Testis (tissue), 3 donors: Measurements from ENCODE around the gene SAP130. TPM values are rescaled to one million over a fixed set of nuclear protein-coding genes. Genes with fewer than 3 reads are reported as not detected.
A peak's percentile ranks its signal among the peaks of the same experiment; 100 is the strongest.

Experiments used
- DNase-seq: peaks from one replicate; pipeline ENCODE4 v3.0.0-alpha.2; 2019
- H3K27ac ChIP-seq, 2 donors: fragments of 200-600 bp; sonication (generic); one replicate each; pipeline ENCODE4 v1.5.1; 2019
- H3K27me3 ChIP-seq: fragments of 200-600 bp; sonication (generic); one replicate; pipeline ENCODE4 v1.5.1; 2019
- H3K36me3 ChIP-seq: fragments of 200-600 bp; sonication (generic); one replicate; pipeline ENCODE4 v1.5.1; 2017; ENCODE audit warnings: low read depth; ENCODE audit errors: missing control alignments
- H3K4me1 ChIP-seq: fragments of 200-600 bp; sonication (generic); one replicate; pipeline ENCODE4 v1.5.1; 2019
- H3K4me3 ChIP-seq, 2 donors: fragments of 200-600 bp; sonication (generic); one replicate each; pipeline ENCODE4 v1.5.1; 2017 to 2019
- H3K9me3 ChIP-seq: fragments of 200-600 bp; sonication (generic); one replicate; pipeline ENCODE4 v1.5.1; 2017
- CTCF ChIP-seq, 3 experiments: fragments of 450-650 bp in 2 of 3; fragments of 200-600 bp in 1 of 3; sonication (generic) in 1 of 3; IDR thresholded peaks; one replicate each; pipeline ENCODE4 v1.5.1; 2016 to 2019; ENCODE audit warnings: antibody characterized with exemption in 3 of 3, mild to moderate bottlenecking in 2 of 3, moderate library complexity in 1 of 3
- POLR2A ChIP-seq: fragments of 450-650 bp; IDR thresholded peaks from one replicate; pipeline ENCODE4 v1.6.1; 2017; ENCODE audit warnings: antibody characterized with exemption, mild to moderate bottlenecking, moderate library complexity
- WGBS, 2 donors: methylation state at CpG; one replicate each; pipeline ENCODE4 v1.1.5; 2018; 5-methylcytosine and 5-hydroxymethylcytosine counted together
- intact Hi-C: fragments of 100-400 bp; cut with DNase I; formaldehyde crosslinking; loops from one replicate; pipeline ENCODE4 v1.15.1; 2023; ENCODE audit warnings: low total_unique reads
- polyA plus RNA-seq: library from polyadenylated mRNA; stranded (reverse); fragments of 350-450 nt; fragmentation: Illumina TruSeq; extraction: RNeasy Lipid Tissue Mini Kit (QIAGEN cat#74804); gene quantifications from one replicate; pipeline ENCODE4 v1.2.3, GENCODE V29; 2014; ENCODE audit warnings: low read depth, low replicate concordance; ENCODE audit not compliant: insufficient read depth
- total RNA-seq, 2 donors: library from RNA; depleted of rRNA; stranded (reverse); fragments of >200 nt; gene quantifications; one replicate each; pipeline ENCODE4 v1.2.3, GENCODE V29; 2016

The SAP130 gene
- total and polyA plus RNA-seq, 3 donors from 2014 or later = 82.4 to 129 (median 85.7) TPM

- H3K4me3 ChIP-seq = peak overlapping the region; percentile 98 to 100
- peak; percentile 99 for DNase-seq
- peaks cover 15% of the 10 kb centered on the region for H3K4me1 ChIP-seq
- H3K36me3 ChIP-seq = no peaks in the 10 kb centered on the region
- WGBS, 2 donors = 0% methylated on average over 18 of the region's 51 CpGs; no CpG with 5 or more reads in 1 of the 2 donors
- no peak for TF ChIP-seq POLR2A
- no peak for TF ChIP-seq CTCF (IDR thresholded peaks at IDR 0.05)
- no peaks in the 10 kb centered on the region for H3K27me3 ChIP-seq
- no peaks in the 10 kb centered on the region for H3K9me3 ChIP-seq
- intact Hi-C loops = no loop called here
- H3K27ac ChIP-seq = peak overlapping the region; percentile 92 to 95
Observed at GRCh38 chr2:128027278-128027800, 520 bp downstream of the SAP130 start.

DNA sequence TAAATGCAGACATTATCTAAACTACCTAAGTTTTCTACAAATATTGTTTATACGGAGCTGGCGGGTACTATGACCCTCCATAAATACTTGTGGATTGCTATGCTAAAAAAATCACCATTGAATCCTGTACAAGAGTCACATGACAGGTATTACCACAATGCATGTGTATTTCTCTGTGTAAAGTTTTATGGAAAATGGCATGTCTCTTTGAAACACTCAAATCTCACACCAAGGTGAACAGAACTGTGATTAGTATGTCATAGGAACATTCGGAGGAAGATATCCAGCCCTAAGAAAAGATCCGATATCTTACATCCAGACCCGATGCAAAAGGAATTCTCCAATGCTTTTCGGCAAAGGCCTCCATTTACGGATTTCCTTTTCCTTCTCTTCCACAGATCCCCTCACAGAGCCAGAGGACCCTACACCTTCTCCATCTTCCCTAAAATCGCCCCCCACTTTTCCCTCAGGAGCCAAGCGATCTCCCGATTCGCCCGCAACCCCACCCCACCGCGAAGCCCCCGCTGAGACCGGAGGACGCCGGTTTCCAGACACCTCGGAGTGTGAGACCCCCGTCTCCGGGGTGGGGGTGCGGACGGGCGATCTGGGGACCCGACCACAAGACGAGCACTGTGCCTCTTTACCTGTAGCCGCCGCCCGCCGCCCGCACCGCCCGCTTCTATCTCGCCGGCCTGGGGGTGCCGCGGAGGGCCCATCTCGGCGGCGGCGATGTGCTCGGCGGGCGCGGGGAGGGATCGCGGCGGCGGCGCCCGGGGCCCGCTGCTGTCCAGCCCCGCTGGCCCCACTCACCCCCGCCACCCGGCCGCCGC is 1.2 kb downstream of the SAP130 start:
- no peak for DNase-seq
- Histone ChIP-seq H3K9me3 (no peaks in the 10 kb centered on the region), H3K27ac (peak overlapping the region; percentile 76 to 78), H3K4me3 (peak overlapping the region; percentile 98 to 100), H3K27me3 (no peaks in the 10 kb centered on the region), H3K36me3 (no peaks in the 10 kb centered on the region), H3K4me1 (peaks cover 15% of the 10 kb centered on the region)
- intact Hi-C loops = no loop called here
- 1 to 2% methylated on average over 14 to 48 of the region's 57 CpGs for WGBS, 2 donors
- TF ChIP-seq CTCF (IDR thresholded peaks at IDR 0.05) (no peak), POLR2A (no peak)

DNA sequence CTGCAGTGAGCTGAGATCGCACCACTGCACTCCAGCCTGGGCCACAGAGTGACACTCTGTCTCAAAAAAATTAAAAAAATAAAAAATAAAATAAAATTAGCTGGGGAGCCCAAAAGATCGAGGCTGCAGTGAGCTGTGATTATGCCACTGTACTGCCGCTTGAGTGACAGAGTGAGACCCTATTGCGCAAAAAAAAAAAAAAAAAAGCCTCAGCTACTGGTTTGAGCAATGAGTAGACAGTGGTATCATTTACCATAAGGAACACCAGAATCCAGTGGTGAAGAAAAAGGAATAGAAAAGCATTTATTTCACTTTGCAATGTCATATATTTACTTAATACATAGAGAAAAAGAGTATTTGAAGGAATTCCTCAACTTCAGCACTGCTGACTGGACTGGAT is 3.0 kb downstream of the SAP130 start:
- TF ChIP-seq POLR2A (no peak), CTCF (IDR thresholded peaks at IDR 0.05) (no peak)
- no peak for DNase-seq
- Histone ChIP-seq H3K27me3 (no peaks in the 10 kb centered on the region), H3K36me3 (no peaks in the 10 kb centered on the region), H3K4me1 (peaks cover 15% of the 10 kb centered on the region), H3K27ac (no peak overlapping the region), H3K9me3 (no peaks in the 10 kb centered on the region), H3K4me3 (no peak overlapping the region)
- WGBS, 2 donors = 88 to 91% methylated on average over 4 of the region's 4 CpGs
- intact Hi-C loops = no loop called here

GRCh38 chr2:128017561-128017960 is 10.3 kb downstream of the SAP130 start:
- no peaks in the 10 kb centered on the region for H3K36me3 ChIP-seq
- H3K27me3 ChIP-seq = no peaks in the 10 kb centered on the region
- DNase-seq = no peak
- no peaks in the 10 kb centered on the region for H3K4me1 ChIP-seq
- H3K27ac ChIP-seq = no peak overlapping the region
- TF ChIP-seq CTCF (IDR thresholded peaks at IDR 0.05) (no peak), POLR2A (no peak)
- WGBS, 2 donors = 78 to 84% methylated on average over 8 of the region's 8 CpGs
- H3K4me3 ChIP-seq = no peak overlapping the region
- H3K9me3 ChIP-seq = no peaks in the 10 kb centered on the region
- intact Hi-C loops = no loop called here
